OCI-LY1 (cell line): Measurements from ENCODE around the gene MBOAT1.

Experiments
- EZH2 ChIP-seq: fragments of 200-600 bp; sonication (generic), shearing (Covaris generic); IDR thresholded peaks from 2 replicates; pipeline ENCODE4 v1.8.0; 2017; ENCODE audit warnings: borderline replicate concordance, mixed run types, mild to moderate bottlenecking, antibody characterized with exemption, low read length, moderate library complexity, mixed read lengths
- TF ChIP-seq, protein P1 (sequence below): fragments of 200-600 bp; sonication (generic), shearing (Covaris generic); IDR thresholded peaks from 2 replicates; pipeline ENCODE4 v1.5.1; 2017; ENCODE audit warnings: mild to moderate bottlenecking, antibody characterized with exemption, low read length, moderate library complexity, mixed read lengths

GRCh38 chr6:20104696-20105095 is 107.6 kb downstream of the MBOAT1 start:
- TF ChIP-seq, protein P1, sequence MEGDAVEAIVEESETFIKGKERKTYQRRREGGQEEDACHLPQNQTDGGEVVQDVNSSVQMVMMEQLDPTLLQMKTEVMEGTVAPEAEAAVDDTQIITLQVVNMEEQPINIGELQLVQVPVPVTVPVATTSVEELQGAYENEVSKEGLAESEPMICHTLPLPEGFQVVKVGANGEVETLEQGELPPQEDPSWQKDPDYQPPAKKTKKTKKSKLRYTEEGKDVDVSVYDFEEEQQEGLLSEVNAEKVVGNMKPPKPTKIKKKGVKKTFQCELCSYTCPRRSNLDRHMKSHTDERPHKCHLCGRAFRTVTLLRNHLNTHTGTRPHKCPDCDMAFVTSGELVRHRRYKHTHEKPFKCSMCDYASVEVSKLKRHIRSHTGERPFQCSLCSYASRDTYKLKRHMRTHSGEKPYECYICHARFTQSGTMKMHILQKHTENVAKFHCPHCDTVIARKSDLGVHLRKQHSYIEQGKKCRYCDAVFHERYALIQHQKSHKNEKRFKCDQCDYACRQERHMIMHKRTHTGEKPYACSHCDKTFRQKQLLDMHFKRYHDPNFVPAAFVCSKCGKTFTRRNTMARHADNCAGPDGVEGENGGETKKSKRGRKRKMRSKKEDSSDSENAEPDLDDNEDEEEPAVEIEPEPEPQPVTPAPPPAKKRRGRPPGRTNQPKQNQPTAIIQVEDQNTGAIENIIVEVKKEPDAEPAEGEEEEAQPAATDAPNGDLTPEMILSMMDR = no peak
- no peak for TF ChIP-seq EZH2
